GM18519 (cell line): Measurements from ENCODE around the gene SH2D1B.

Experiments used
- ATAC-seq: cut with Tn5 transposase; IDR thresholded peaks from one replicate; pipeline ENCODE4 v1.9.1; 2021; ENCODE audit warnings: mild to moderate bottlenecking, moderate library complexity; ENCODE audit not compliant: unreplicated experiment, low FRiP score

The SH2D1B gene

GRCh38 chr1:162383516-162383915, 28.4 kb downstream of the SH2D1B start:
- ATAC-seq: no peak

- no peak for ATAC-seq
These were observed 28.8 kb downstream of the SH2D1B start for GRCh38 chr1:162383091-162383490.

- no peak for ATAC-seq
These were observed 29.8 kb downstream of the SH2D1B start for GRCh38 chr1:162381941-162382750.

GRCh38 chr1:162381383-162381782, 30.6 kb downstream of the SH2D1B start, which contains the start of gene C1orf226:
C1orf226 (plus strand) TSS chr1:162381728; CDS start chr1:162381902, 174 bp downstream.
- no peak for ATAC-seq

- no peak for ATAC-seq
These were observed 31.7 kb downstream of the SH2D1B start for GRCh38 chr1:162380061-162380846.

GRCh38 chr1:162376691-162377090, 35.2 kb downstream of the SH2D1B start, which contains the start of gene SPATA46:
SPATA46 (minus strand) TSS chr1:162376854; CDS start chr1:162376790, 64 bp downstream.
- ATAC-seq: no peak

GRCh38 chr1:162375463-162375862, 36.5 kb downstream of the SH2D1B start:
- no peak for ATAC-seq

GRCh38 chr1:162374406-162374805, 37.5 kb downstream of the SH2D1B start:
- ATAC-seq: no peak

- ATAC-seq: no peak
These were observed 38.2 kb downstream of the SH2D1B start for GRCh38 chr1:162373541-162374260.

- ATAC-seq: no peak
These were observed 38.9 kb downstream of the SH2D1B start for GRCh38 chr1:162373072-162373427.

- no peak for ATAC-seq
These were observed 39.5 kb downstream of the SH2D1B start for GRCh38 chr1:162372159-162373071.

GRCh38 chr1:162371611-162372010, 40.3 kb downstream of the SH2D1B start:
- ATAC-seq: no peak

- ATAC-seq: no peak
These were observed 41.2 kb downstream of the SH2D1B start for GRCh38 chr1:162370721-162371120.

GRCh38 chr1:162370161-162370560, 41.8 kb downstream of the SH2D1B start:
- no peak for ATAC-seq

- ATAC-seq: no peak
These were observed 42.4 kb downstream of the SH2D1B start for GRCh38 chr1:162369571-162369970.

GRCh38 chr1:162368451-162368850, 43.5 kb downstream of the SH2D1B start:
- ATAC-seq: no peak

GRCh38 chr1:162367772-162368171, 44.2 kb downstream of the SH2D1B start:
- ATAC-seq: no peak

- no peak for ATAC-seq
These were observed 44.9 kb downstream of the SH2D1B start for GRCh38 chr1:162367073-162367472.

- ATAC-seq: no peak
These were observed 45.3 kb downstream of the SH2D1B start for GRCh38 chr1:162366671-162367070.

GRCh38 chr1:162366149-162366548, 45.8 kb downstream of the SH2D1B start:
- no peak for ATAC-seq
